GM21723 (cell line): Measurements from ENCODE around the gene JAZF1.
"Not testable (repeated sequence)": the region's sequence is repeated elsewhere in the genome, so short reads cannot be mapped to it uniquely, and the experiment has no call there.

ENCODE experiments used
- ATAC-seq: cut with Tn5 transposase; IDR thresholded peaks from one replicate; pipeline ENCODE4 v1.9.1; 2021; ENCODE audit warnings: mild to moderate bottlenecking, moderate library complexity; ENCODE audit not compliant: unreplicated experiment

Gene JAZF1

DNA sequence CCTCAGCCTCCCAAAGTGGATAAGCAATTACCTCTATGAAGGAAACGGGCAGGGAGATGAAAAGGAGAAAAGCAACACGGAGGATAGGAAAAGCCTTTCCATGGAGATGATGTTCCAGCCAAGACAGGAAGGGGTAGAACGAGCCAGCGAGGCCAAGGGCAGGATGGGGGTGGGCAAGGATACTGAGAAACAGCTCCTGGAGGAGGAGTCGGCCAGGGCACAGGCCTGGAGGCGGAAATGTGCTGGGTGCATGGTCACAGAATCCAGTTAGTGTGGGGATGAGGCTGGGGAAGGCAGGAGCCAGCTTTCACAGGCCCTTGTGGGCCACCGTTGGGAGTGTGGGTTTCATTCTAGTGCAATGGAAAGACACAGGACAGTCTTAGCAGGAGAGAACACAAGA, 162.6 kb downstream of the JAZF1 start:
- ATAC-seq = no peak

DNA sequence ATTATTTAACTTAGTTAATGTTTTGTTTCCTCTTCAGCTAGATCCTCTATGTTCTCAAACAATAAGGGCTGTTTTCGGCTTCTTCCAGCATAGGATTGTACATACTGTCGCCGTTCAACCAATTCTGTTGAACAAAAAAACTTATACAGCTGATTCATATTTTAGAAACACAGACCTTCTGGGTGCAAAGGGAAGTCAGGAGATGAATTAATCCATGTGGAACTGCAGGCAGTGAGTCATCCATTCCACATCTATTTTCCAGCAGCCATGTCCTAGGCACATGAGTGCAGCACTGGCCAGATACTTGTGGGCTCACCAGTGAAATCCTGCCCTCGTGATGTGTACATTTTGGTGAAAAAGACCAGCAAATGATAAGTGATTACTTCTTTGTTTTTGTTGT, 163.2 kb downstream of the JAZF1 start:
- ATAC-seq = no peak

DNA sequence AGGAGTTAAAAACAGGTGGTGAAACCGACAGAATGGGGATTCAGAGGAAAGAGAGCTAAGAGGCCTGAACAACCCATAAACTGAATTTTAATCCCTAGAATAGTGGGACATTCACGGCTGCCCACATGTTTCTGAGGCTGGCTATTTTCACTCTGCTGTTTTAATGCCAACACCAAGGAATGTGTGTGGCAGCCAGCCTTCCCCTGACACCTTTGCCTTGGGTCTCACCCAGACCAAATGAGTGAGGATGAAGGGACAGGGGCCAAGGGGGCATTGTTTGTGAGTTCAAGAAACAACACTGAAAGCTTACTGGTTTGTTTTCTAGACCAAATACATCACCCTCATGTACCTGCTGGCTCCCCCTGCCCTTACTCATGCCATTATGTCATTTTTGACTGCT, 164.3 kb downstream of the JAZF1 start:
- no peak for ATAC-seq

- ATAC-seq = no peak
Observed at GRCh38 chr7:28015169-28015568, 165.4 kb downstream of the JAZF1 start.

GRCh38 chr7:28014340-28014739, 166.3 kb downstream of the JAZF1 start:
- not testable (repeated sequence) for ATAC-seq

- no peak for ATAC-seq
Observed at GRCh38 chr7:28013441-28013840, 167.2 kb downstream of the JAZF1 start.

- ATAC-seq = no peak
Observed at GRCh38 chr7:28013019-28013418, 167.6 kb downstream of the JAZF1 start.

DNA sequence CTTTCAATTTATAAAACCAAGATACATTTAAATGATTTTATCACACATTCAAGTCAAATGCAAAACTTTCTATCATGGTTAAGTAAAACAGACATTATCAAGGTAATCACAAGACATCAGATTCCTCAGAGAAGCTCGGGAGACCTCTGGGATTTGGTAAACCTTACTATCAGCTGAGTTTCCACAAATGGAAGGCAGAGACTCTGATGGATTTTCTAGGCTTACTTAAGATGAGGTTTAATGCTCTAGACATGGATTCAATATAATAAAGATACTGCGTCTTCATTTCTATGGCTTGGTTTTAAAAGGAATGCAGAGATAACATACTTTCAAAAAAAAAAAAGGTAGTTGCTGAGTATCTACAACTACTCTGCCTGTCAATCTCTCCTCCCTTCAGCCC, 171.7 kb downstream of the JAZF1 start:
- no peak for ATAC-seq

- no peak for ATAC-seq
Observed at GRCh38 chr7:28008171-28008570, 172.4 kb downstream of the JAZF1 start.

DNA sequence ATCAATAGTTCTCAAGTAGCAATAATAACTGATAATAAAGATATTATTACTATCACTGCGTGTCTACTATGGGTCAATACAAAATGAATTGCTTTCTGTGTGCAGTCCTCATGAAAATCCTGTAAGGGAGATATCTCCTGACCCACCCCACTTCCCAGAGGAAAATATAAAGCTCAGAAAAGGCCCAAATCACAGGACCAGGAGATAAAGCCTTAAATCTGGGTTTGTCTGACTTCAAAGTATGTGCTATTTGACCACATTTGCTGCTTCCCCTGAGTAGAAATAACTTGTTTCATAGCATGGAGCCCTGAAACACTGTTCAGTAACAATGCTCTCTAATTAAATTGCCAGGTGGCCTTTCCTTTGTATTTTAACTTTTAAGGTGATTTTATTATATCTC, 174.1 kb downstream of the JAZF1 start:
- no peak for ATAC-seq

DNA sequence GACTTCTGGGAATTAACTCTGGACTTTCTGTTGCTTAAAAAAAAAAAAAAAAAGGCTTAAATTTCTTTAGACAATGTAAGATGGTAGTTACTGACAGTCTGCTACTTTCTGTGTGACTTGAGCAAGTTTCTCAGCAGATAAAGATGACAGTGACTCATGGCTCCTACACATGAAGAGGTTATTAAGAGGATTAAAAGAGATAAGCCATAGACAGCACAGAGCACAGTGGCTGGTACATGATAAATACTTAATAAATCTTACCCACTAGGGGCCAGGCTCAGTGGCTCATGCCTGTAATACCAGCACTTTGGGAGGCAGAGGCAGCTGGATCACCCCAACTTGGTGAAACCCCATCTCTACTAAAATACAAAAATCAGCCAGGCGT, 174.8 kb downstream of the JAZF1 start:
- no peak for ATAC-seq

DNA sequence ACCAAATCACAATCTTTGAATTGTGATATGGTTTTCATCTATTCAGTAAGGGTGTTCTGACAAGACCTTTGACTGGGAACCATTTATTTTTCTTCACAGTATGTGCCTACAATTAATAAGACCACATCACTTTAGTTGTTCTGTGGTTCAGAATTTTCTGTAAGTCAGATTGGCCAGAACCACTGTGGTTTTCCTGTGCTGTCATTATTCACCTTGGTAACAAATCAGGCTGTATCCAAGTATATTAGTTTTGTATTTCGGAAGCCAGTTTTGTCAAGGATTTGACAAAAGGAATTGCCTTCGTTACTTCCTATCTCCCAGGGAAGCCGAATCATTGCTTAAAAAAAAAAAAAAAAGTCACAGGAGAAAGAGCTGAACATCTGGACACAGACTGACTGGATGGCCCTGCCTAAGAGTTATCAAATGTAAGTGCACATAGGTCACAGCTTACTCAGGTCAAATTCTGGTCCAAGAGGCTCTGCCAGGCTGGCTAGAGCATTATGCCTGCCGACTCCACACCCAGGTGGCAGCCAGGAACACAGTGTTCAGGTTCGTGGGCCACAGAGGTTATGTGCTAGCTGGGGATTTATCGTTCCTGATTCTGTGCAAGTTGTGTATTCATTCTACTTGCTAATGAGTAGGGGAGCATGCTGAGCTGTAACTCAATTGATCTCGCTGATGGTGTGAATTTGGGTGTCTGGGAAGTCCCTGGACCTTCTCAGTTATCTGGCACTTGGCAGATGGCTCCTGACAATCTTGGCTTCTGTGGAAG, 175.3 kb downstream of the JAZF1 start:
- ATAC-seq = no peak

DNA sequence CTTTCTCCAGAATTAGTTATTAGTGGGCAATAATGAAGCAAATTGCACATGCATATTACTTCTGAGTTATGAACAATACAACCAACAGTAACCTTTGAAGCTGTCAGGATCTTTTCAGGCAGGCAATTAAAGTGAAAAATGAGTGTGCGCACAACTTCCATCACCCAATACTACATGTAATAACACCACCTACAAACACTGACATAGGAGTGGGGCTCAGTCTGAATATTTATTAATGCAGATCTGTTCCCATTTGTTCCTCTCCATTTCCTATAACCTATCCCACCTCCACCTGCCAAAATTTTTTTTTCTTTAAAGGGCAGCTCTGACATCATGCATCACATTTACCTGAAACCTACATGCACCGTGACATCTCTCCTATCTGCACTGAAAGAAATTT, 177.2 kb downstream of the JAZF1 start:
- no peak for ATAC-seq

DNA sequence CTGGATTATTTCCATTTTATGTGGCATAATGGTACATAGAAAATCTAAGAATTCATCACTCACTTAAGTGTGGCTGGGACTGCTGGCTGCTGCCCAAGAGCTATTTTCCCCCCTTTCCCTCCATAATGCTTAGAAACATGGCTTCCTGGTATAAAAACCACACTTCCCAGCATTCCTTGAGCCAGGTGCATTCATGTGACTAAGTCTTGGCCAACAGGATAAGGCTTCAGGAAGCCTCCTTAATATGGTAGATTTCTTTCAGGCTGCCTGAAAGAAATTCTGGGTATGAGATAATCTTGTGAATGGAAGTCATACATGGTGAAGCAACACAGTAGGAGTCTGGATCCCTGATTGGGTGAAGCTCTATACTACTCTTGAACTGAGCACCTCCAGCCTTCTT, 178.0 kb downstream of the JAZF1 start:
- no peak for ATAC-seq

DNA sequence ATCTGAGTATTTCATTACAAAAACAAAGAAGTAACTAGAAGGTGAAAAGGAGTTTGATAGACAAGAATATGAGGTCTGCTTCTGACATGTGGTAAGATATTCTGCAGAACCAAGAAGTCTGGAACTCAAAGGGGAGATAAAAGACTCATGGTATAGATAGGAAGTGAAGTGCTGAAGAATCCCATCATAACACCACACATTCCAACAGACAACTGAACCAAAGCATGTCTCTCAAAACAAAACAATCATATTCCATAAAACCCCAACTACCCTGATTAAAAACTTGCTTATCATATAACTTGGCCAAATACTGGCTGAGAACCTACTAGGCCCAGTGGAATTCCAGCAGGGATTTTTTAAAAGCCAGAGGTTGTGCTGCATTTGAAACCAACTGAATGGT, 178.7 kb downstream of the JAZF1 start:
- no peak for ATAC-seq

GRCh38 chr7:27999829-28000228, 180.8 kb downstream of the JAZF1 start:
- no peak for ATAC-seq

- ATAC-seq = no peak
Observed at GRCh38 chr7:27998382-27998781, 182.2 kb downstream of the JAZF1 start.

- ATAC-seq = no peak
Observed at GRCh38 chr7:27997188-27997707, 183.3 kb downstream of the JAZF1 start.

DNA sequence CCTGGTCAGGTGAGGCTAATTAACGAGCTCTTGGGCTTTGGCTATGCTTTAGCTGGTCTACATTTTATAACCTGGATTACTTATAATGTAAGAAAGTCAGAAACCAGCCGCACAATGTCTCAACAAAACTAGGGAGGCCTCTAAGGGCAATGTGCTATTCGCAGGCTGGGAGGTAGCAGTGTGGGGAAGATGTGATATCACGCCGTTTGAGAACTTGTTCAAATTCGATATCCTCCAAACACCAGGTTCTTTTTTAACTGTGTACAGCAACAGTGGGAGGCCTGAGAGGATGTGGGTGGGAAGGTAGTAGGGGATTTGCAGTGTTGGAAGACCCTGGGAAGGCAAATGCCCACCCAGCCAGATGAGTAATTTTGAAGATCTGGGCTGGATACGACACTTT, 184.5 kb downstream of the JAZF1 start:
- ATAC-seq = no peak

DNA sequence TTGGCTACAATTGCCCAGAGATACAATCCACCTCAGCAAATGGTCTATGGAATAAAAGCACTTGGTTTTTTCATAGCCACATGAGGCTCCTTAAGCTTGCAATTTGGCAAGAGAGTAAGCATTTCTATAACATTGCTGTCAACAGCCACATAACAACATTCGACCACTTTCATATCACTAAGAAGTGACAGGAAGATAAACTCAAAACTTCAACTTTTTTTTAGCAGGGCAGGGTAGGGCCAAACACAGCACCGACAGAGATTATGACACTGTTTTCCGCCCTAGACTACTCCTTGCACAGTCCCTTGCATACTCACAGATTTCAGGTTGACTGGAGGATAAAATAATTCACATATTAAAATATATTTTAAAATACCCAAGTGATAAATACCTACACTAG, 185.4 kb downstream of the JAZF1 start:
- no peak for ATAC-seq

GRCh38 chr7:27994639-27995038, 186.0 kb downstream of the JAZF1 start:
- ATAC-seq = no peak

DNA sequence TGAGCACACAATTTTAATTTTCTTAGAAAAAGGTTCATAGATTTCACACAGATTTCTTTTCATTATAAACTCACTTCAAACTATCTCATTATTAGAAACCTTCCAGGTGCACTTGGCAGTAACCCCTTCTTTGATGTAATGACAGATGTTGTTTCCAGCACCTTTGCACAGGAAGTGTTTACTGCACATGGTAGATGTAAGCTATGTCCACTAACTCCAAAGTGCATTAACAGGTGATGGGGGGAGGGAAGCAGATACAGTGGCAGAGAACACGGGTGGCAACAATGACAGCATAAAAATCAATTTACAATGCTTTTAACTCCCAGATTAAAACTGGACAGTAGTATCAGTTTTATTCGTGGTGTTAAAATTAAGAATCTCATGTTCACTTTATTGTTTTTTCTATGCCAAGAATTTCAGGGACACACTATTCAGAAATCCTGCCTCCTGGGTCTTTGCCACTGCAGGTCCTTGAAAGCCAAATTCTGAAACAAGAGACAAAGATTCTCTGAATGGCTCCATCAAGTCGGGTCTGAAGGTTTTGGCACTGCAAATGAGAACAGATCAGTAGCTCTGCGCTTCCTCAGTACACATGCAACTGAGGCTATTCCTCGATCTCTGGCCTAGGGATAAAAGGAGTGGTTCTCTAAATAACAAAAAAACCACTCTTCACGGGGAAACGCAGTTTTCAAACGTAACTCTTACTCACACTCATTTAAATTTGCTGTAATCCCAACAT, 187.7 kb downstream of the JAZF1 start:
- ATAC-seq = no peak
